Nephron progenitor cell (in vitro differentiated cells): Measurements from ENCODE around the gene SLAMF1.
"Not testable (repeated sequence)": the region's sequence is repeated elsewhere in the genome, so short reads cannot be mapped to it uniquely, and the experiment has no call there.

ENCODE experiments used
- DNase-seq: peaks from one replicate; pipeline ENCODE4 v3.0.0; 2021
- H3K27ac Mint-ChIP-seq: 2 replicates; pipeline ENCODE4 v1.8.0; 2021; ENCODE audit warnings: mild to moderate bottlenecking, moderate library complexity, mixed read lengths
- H3K27me3 Mint-ChIP-seq: 2 replicates; pipeline ENCODE4 v1.8.0; 2021; ENCODE audit warnings: mild to moderate bottlenecking, low read depth, mixed read lengths; ENCODE audit not compliant: poor library complexity
- H3K36me3 Mint-ChIP-seq: 2 replicates; pipeline ENCODE4 v1.8.0; 2021; ENCODE audit warnings: low read depth, mixed read lengths
- H3K4me1 Mint-ChIP-seq: 2 replicates; pipeline ENCODE4 v1.8.0; 2021; ENCODE audit warnings: mixed read lengths
- H3K4me3 Mint-ChIP-seq: 2 replicates; pipeline ENCODE4 v1.8.0; 2021; ENCODE audit warnings: mild to moderate bottlenecking, moderate library complexity, mixed read lengths
- H3K9me3 Mint-ChIP-seq: 2 replicates; pipeline ENCODE4 v1.8.0; 2021; ENCODE audit warnings: mild to moderate bottlenecking, moderate library complexity, mixed read lengths
- TF ChIP-seq, protein P1 (sequence below): fragments of 200-600 bp; sonication (generic); IDR thresholded peaks from 2 replicates; pipeline ENCODE4 v1.5.0; 2021; ENCODE audit warnings: antibody characterized with exemption

The SLAMF1 gene

DNA sequence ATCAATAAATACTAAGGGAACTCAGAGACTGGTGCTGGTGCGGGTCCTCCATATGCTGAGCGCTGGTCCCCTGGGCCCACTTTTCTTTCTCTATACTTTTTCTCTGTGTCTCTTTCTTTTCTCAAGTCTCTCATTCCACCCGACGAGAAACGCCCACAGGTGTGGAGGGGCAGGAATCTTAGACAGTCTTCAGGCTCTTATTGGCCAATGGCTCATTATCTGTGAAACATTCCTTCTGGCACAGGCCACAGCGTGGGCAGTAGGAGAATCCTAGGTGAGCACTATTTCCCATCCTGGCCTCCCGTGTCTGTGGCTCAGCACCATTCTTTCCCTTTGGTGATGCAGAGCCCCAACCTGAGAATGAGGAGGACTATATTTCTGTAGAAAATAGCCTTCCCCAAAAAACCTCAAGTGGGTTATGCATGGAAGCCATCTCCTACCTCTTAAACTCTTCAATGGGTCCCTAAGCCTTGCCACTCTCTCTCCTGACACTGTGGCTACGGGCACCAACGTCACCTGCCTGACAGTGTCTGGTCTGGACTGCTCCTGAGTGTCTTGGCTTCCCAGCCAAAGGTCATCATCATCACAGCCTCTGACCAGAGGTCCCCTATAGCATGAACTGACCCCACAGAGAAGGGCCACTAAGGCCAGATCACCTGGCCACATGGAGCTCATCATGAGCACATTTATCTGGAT is 6.2 kb upstream of the SLAMF1 start:
- Mint-ChIP-seq H3K27ac (no peak overlapping the region), H3K36me3 (no peaks in the 10 kb centered on the region), H3K9me3 (no peaks in the 10 kb centered on the region), H3K27me3 (peaks cover 4% of the 10 kb centered on the region), H3K4me3 (no peak overlapping the region), H3K4me1 (peaks cover 35% of the 10 kb centered on the region)
- no peak for DNase-seq
- TF ChIP-seq, protein P1, sequence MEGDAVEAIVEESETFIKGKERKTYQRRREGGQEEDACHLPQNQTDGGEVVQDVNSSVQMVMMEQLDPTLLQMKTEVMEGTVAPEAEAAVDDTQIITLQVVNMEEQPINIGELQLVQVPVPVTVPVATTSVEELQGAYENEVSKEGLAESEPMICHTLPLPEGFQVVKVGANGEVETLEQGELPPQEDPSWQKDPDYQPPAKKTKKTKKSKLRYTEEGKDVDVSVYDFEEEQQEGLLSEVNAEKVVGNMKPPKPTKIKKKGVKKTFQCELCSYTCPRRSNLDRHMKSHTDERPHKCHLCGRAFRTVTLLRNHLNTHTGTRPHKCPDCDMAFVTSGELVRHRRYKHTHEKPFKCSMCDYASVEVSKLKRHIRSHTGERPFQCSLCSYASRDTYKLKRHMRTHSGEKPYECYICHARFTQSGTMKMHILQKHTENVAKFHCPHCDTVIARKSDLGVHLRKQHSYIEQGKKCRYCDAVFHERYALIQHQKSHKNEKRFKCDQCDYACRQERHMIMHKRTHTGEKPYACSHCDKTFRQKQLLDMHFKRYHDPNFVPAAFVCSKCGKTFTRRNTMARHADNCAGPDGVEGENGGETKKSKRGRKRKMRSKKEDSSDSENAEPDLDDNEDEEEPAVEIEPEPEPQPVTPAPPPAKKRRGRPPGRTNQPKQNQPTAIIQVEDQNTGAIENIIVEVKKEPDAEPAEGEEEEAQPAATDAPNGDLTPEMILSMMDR: no peak

DNA sequence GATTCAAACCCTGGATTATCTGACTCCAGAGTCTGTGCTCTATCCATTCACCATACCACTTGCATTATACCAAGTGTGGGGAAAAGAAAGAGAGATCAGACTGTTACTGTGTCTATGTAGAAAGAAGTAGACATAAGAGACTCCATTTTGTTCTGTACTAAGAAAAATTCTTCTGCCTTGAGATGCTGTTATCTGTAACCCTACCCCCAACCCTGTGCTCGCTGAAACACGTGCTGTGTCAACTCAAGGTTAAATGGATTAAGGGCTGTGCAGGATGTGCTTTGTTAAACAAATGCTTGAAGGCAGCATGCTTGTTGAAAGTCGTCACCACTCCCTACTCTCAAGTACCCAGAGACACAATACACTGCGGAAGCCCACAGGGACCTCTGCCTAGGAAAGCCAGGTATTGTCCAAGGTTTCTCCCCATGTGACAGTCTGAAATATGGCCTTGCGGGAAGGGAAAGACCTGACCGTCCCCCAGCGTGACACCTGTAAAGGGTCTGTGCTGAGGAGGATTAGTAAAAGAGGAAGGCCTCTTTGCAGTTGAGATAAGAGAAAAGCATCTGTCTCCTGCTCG is 5.3 kb upstream of the SLAMF1 start:
- H3K36me3 Mint-ChIP-seq, H3K4me3 Mint-ChIP-seq, H3K27me3 Mint-ChIP-seq, H3K27ac Mint-ChIP-seq, H3K9me3 Mint-ChIP-seq, DNase-seq: not testable (repeated sequence)
- H3K4me1 Mint-ChIP-seq: peaks cover 40% of the 10 kb centered on the region

DNA sequence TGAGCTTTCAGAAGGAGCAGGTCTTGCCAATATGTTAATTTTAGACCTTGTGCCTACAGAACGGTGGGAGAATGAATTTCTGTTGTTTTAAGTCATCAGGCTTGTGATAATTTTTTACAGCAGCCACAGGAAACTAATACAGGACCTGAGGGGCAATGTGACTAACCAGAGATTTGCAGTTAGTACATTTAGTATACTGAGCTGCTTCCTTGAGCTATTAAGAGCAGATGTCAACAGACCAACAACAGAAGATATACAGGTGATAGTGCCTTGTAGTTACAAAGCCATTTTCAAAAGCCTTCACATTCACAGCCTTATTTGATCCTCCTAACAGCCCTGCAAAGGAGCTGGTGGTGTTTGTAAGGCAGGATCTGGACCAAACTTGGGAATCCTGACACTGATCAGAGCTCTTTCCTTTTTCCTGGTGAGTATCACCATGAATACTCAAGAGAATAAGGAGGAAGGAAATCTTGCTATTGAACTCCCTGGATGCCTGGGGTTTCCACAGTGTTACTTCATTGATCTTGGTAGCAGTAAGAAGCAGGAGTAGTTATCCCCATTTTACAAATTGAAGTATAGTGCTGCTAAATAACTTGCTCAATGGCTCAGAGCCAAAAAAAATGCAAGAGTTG is 4.7 kb upstream of the SLAMF1 start:
- Mint-ChIP-seq H3K9me3 (no peaks in the 10 kb centered on the region), H3K36me3 (no peaks in the 10 kb centered on the region), H3K4me1 (peaks cover 43% of the 10 kb centered on the region), H3K4me3 (no peak overlapping the region), H3K27ac (no peak overlapping the region), H3K27me3 (peaks cover 11% of the 10 kb centered on the region)
- TF ChIP-seq, protein P1: no peak
- no peak for DNase-seq

DNA sequence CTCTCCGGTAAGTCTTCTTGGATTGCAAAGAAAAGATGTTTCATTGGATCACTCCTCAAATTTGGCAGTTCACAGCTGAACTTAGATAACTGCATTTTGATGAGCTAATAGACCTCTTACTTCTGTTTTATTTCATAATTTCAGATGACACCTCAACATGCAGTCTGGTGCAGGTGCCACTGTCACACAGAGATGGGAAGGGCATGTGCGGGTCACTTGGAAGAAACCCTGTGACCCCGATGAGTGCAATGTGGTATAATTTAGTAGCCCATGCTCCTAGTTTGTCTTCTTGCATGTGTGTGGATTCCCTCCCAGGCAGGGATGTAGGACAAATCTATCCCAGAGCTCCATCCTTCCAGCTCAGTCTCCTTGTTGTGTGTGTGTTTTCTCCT is 481 bp upstream of the SLAMF1 start:
- Mint-ChIP-seq H3K9me3 (no peaks in the 10 kb centered on the region), H3K27ac (peak overlapping the region; percentile 39), H3K4me3 (no peak overlapping the region), H3K36me3 (no peaks in the 10 kb centered on the region), H3K4me1 (peaks cover 29% of the 10 kb centered on the region), H3K27me3 (peaks cover 16% of the 10 kb centered on the region)
- TF ChIP-seq, protein P1: no peak
- DNase-seq: no peak

DNA sequence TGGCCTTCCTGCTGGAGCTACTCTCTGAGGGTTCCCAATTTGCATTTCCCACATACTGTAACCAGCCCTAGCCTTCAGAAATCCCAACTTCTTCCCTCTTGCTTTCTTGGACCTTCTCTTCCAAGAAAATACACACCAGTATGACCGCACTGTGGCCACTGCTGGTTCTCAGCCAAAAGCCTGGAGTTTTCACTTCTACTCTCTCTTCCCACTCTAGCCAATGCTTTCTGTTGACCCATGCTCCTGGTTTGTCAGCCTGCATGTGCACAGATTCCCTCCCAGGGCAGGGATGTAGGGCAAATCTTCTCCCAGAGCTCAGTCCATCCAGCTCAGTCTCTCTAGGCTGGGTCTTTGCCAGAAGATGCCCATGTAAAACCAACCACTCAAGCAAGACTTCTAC is 664 bp downstream of the SLAMF1 start:
- Mint-ChIP-seq H3K36me3 (no peaks in the 10 kb centered on the region), H3K9me3 (no peaks in the 10 kb centered on the region), H3K4me1 (peaks cover 18% of the 10 kb centered on the region), H3K4me3 (no peak overlapping the region), H3K27ac (no peak overlapping the region), H3K27me3 (peaks cover 18% of the 10 kb centered on the region)
- DNase-seq: no peak
- TF ChIP-seq, protein P1: no peak

DNA sequence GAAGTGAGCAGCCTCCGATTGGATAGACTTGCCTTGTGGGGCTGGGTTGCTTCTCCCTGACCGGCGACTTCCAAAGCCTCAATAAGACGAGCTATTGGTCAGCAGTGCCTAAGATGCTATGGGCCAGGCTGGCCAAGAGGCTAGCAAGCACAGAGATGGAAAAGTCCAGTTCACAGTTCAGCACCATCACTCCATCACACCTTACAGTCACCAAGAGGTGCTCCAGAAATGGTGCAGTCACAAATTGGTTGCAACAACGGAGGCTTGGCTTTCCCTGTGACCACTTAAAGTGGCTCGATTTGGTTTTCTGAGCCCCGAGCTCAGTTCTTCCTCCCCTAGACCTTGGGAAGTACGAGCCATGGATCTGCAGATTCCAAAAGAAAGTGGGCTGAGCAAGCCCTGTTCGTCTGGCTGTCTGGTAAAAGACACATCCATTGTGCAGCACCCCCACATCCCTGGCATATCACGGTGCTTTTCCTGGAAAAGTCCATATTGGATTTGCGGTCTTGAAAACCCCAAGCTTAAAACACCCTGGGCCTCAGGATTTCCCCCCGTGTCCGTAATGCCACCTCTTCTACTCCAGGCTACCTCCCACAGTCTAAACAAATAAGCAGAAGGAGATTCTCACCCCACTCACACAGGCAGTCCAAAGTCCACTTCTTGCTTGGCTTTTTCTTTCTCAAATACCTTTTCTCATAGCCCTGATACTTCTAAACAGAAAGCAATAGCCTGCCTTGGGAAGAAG is 1.3 kb downstream of the SLAMF1 start:
- Mint-ChIP-seq H3K4me3 (no peak overlapping the region), H3K9me3 (no peaks in the 10 kb centered on the region), H3K36me3 (no peaks in the 10 kb centered on the region), H3K27ac (no peak overlapping the region), H3K4me1 (peaks cover 12% of the 10 kb centered on the region), H3K27me3 (peaks cover 18% of the 10 kb centered on the region)
- TF ChIP-seq, protein P1: no peak
- DNase-seq: no peak
